HEK293 (cell line): ENCODE data around the gene RXFP1.

Experiments used
- GFI1B ChIP-seq: fragments of 450-650 bp; formaldehyde crosslinking; IDR thresholded peaks from 2 replicates; pipeline ENCODE4 v1.5.1; 2016; ENCODE audit warnings: missing biosample characterization, missing genetic modification characterization
- GLIS1 ChIP-seq: fragments of 450-650 bp; formaldehyde crosslinking; IDR thresholded peaks from 2 replicates; pipeline ENCODE4 v1.5.1; 2016; ENCODE audit warnings: missing biosample characterization, missing genetic modification characterization
- IKZF3 ChIP-seq: fragments of 450-650 bp; IDR thresholded peaks from 2 replicates; pipeline ENCODE4 v1.5.0; 2018; ENCODE audit warnings: missing biosample characterization, mild to moderate bottlenecking, missing genetic modification characterization, moderate library complexity
- OSR2 ChIP-seq: fragments of 450-650 bp; formaldehyde crosslinking; IDR thresholded peaks from 2 replicates; pipeline ENCODE4 v1.5.1; 2016; ENCODE audit warnings: missing biosample characterization, missing genetic modification characterization
- PRDM1 ChIP-seq: fragments of 450-650 bp; formaldehyde crosslinking; IDR thresholded peaks from 2 replicates; pipeline ENCODE4; 2016; ENCODE audit warnings: missing biosample characterization, missing genetic modification characterization
- PRDM4 ChIP-seq: fragments of 450-650 bp; formaldehyde crosslinking; IDR thresholded peaks from 2 replicates; pipeline ENCODE4 v1.5.1; 2017; ENCODE audit warnings: missing biosample characterization, missing genetic modification characterization
- SCRT1 ChIP-seq: fragments of 450-650 bp; formaldehyde crosslinking; IDR thresholded peaks from 2 replicates; pipeline ENCODE4 v1.5.1; 2016; ENCODE audit warnings: missing biosample characterization, missing genetic modification characterization, borderline replicate concordance
- SCRT2 ChIP-seq: fragments of 450-650 bp; formaldehyde crosslinking; IDR thresholded peaks from 2 replicates; pipeline ENCODE4 v1.5.1; 2016; ENCODE audit warnings: missing biosample characterization, missing genetic modification characterization
- ZBTB26 ChIP-seq: fragments of 450-650 bp; formaldehyde crosslinking; optimal IDR thresholded peaks from 2 replicates; pipeline ENCODE3; 2016; ENCODE audit warnings: missing biosample characterization, mild to moderate bottlenecking, missing genetic modification characterization
- ZBTB48 ChIP-seq: fragments of 450-650 bp; formaldehyde crosslinking; IDR thresholded peaks from 2 replicates; pipeline ENCODE4 v1.5.1; 2016; ENCODE audit warnings: missing biosample characterization, missing genetic modification characterization
- ZFP37 ChIP-seq: fragments of 450-650 bp; formaldehyde crosslinking; IDR thresholded peaks from 2 replicates; pipeline ENCODE4 v1.5.1; 2016; ENCODE audit warnings: missing biosample characterization, missing genetic modification characterization
- ZFP69B ChIP-seq: fragments of 450-650 bp; formaldehyde crosslinking; IDR thresholded peaks from 2 replicates; pipeline ENCODE4 v1.5.1; 2016; ENCODE audit warnings: missing biosample characterization, missing genetic modification characterization
- ZNF174 ChIP-seq: fragments of 450-650 bp; formaldehyde crosslinking; IDR thresholded peaks from 2 replicates; pipeline ENCODE4 v1.5.0; 2017; ENCODE audit warnings: missing biosample characterization, mild to moderate bottlenecking, missing genetic modification characterization
- ZNF202 ChIP-seq: fragments of 450-650 bp; formaldehyde crosslinking; IDR thresholded peaks from 2 replicates; pipeline ENCODE4 v1.5.1; 2016; ENCODE audit warnings: missing biosample characterization, missing genetic modification characterization, borderline replicate concordance
- ZNF335 ChIP-seq: fragments of 450-650 bp; formaldehyde crosslinking; conservative IDR thresholded peaks from 2 replicates; pipeline ENCODE4 v1.5.1; 2016; ENCODE audit warnings: missing biosample characterization, missing genetic modification characterization
- ZNF404 ChIP-seq: fragments of 450-650 bp; formaldehyde crosslinking; IDR thresholded peaks from 2 replicates; pipeline ENCODE4 v1.5.1; 2017; ENCODE audit warnings: missing biosample characterization, missing genetic modification characterization
- ZNF501 ChIP-seq: fragments of 450-650 bp; formaldehyde crosslinking; IDR thresholded peaks from 2 replicates; pipeline ENCODE4 v1.5.1; 2016; ENCODE audit warnings: missing biosample characterization, missing genetic modification characterization
- ZNF530 ChIP-seq: fragments of 450-650 bp; formaldehyde crosslinking; IDR thresholded peaks from 2 replicates; pipeline ENCODE4 v1.5.1; 2016; ENCODE audit warnings: low read depth, missing biosample characterization, missing genetic modification characterization
- ZNF560 ChIP-seq: fragments of 450-650 bp; formaldehyde crosslinking; IDR thresholded peaks from 2 replicates; pipeline ENCODE4 v1.5.1; 2017; ENCODE audit warnings: missing biosample characterization, missing genetic modification characterization, borderline replicate concordance
- ZNF600 ChIP-seq: fragments of 450-650 bp; formaldehyde crosslinking; IDR thresholded peaks from 2 replicates; pipeline ENCODE4 v1.5.1; 2016; ENCODE audit warnings: missing biosample characterization, missing genetic modification characterization
- ZNF610 ChIP-seq: fragments of 450-650 bp; formaldehyde crosslinking; IDR thresholded peaks from 2 replicates; pipeline ENCODE4 v1.5.1; 2016; ENCODE audit warnings: missing biosample characterization, missing genetic modification characterization, borderline replicate concordance
- ZNF629 ChIP-seq: fragments of 450-650 bp; formaldehyde crosslinking; IDR thresholded peaks from 2 replicates; pipeline ENCODE4 v1.5.1; 2017; ENCODE audit warnings: missing biosample characterization, missing genetic modification characterization
- ZNF654 ChIP-seq: fragments of 450-650 bp; formaldehyde crosslinking; IDR thresholded peaks from 2 replicates; pipeline ENCODE4 v1.5.1; 2016; ENCODE audit warnings: low read depth, missing biosample characterization, missing genetic modification characterization
- ZNF664 ChIP-seq: fragments of 450-650 bp; formaldehyde crosslinking; IDR thresholded peaks from 2 replicates; pipeline ENCODE4 v1.5.1; 2016; ENCODE audit warnings: missing biosample characterization, missing genetic modification characterization
- ZNF843 ChIP-seq: fragments of 450-650 bp; formaldehyde crosslinking; IDR thresholded peaks from 2 replicates; pipeline ENCODE4 v1.5.1; 2016; ENCODE audit warnings: missing biosample characterization, missing genetic modification characterization
- ZSCAN16 ChIP-seq: fragments of 450-650 bp; formaldehyde crosslinking; IDR thresholded peaks from 2 replicates; pipeline ENCODE4 v1.5.1; 2016; ENCODE audit warnings: missing biosample characterization, missing genetic modification characterization
- TF ChIP-seq, protein P1 (sequence below): fragments of 450-650 bp; formaldehyde crosslinking; IDR thresholded peaks from 2 replicates; pipeline ENCODE4 v1.5.1; 2016; ENCODE audit warnings: missing biosample characterization, missing genetic modification characterization, low read depth
- TF ChIP-seq, protein P2 (sequence below): fragments of 450-650 bp; formaldehyde crosslinking; IDR thresholded peaks from 2 replicates; pipeline ENCODE4 v1.5.1; 2016; ENCODE audit warnings: missing biosample characterization, missing genetic modification characterization, low read depth
- TF ChIP-seq, protein P3 (sequence below): fragments of 450-650 bp; formaldehyde crosslinking; IDR thresholded peaks from 2 replicates; pipeline ENCODE4 v1.5.1; 2016; ENCODE audit warnings: missing biosample characterization, missing genetic modification characterization

Gene RXFP1

GRCh38 chr4:158671915-158672806 is 150.5 kb downstream of the RXFP1 start, which contains the start of gene ETFDH (continued):
- peak; percentile 91 for TF ChIP-seq ZBTB48 (tag by site-specific recombination)
- peak; percentile 79 for TF ChIP-seq SCRT2
- peak; percentile 97 for TF ChIP-seq IKZF3
- peak; percentile 74 for TF ChIP-seq ZNF335 (tag by site-specific recombination)
- no peak for TF ChIP-seq GFI1B (tag by site-specific recombination)
- no peak for TF ChIP-seq ZNF202 (tag by site-specific recombination)
- TF ChIP-seq, protein P1, sequence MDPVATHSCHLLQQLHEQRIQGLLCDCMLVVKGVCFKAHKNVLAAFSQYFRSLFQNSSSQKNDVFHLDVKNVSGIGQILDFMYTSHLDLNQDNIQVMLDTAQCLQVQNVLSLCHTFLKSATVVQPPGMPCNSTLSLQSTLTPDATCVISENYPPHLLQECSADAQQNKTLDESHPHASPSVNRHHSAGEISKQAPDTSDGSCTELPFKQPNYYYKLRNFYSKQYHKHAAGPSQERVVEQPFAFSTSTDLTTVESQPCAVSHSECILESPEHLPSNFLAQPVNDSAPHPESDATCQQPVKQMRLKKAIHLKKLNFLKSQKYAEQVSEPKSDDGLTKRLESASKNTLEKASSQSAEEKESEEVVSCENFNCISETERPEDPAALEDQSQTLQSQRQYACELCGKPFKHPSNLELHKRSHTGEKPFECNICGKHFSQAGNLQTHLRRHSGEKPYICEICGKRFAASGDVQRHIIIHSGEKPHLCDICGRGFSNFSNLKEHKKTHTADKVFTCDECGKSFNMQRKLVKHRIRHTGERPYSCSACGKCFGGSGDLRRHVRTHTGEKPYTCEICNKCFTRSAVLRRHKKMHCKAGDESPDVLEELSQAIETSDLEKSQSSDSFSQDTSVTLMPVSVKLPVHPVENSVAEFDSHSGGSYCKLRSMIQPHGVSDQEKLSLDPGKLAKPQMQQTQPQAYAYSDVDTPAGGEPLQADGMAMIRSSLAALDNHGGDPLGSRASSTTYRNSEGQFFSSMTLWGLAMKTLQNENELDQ (tag by site-specific recombination): no peak
- TF ChIP-seq ZNF843: peak; percentile 39; the same call in 1 of the 2 replicates
- TF ChIP-seq ZSCAN16 (tag by site-specific recombination): no peak
- TF ChIP-seq ZBTB26: peak; percentile 56
- TF ChIP-seq ZFP69B (tag by site-specific recombination): peak; percentile 52; the same call in 1 of the 2 replicates
- peak; percentile 100 for TF ChIP-seq PRDM4 (tag by site-specific recombination)
- TF ChIP-seq, protein P2, sequence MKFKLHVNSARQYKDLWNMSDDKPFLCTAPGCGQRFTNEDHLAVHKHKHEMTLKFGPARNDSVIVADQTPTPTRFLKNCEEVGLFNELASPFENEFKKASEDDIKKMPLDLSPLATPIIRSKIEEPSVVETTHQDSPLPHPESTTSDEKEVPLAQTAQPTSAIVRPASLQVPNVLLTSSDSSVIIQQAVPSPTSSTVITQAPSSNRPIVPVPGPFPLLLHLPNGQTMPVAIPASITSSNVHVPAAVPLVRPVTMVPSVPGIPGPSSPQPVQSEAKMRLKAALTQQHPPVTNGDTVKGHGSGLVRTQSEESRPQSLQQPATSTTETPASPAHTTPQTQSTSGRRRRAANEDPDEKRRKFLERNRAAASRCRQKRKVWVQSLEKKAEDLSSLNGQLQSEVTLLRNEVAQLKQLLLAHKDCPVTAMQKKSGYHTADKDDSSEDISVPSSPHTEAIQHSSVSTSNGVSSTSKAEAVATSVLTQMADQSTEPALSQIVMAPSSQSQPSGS: peak; percentile 75
- no peak for TF ChIP-seq ZNF654 (tag by site-specific recombination)
- no peak for TF ChIP-seq ZNF664 (tag by site-specific recombination)
- TF ChIP-seq, protein P3, sequence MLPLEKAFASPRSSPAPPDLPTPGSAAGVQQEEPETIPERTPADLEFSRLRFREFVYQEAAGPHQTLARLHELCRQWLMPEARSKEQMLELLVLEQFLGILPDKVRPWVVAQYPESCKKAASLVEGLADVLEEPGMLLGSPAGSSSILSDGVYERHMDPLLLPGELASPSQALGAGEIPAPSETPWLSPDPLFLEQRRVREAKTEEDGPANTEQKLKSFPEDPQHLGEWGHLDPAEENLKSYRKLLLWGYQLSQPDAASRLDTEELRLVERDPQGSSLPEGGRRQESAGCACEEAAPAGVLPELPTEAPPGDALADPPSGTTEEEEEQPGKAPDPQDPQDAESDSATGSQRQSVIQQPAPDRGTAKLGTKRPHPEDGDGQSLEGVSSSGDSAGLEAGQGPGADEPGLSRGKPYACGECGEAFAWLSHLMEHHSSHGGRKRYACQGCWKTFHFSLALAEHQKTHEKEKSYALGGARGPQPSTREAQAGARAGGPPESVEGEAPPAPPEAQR: no peak
- TF ChIP-seq ZNF501 (tag by site-specific recombination): peak; percentile 88
- peak; percentile 92 for TF ChIP-seq ZNF600 (tag by site-specific recombination)
- peak; percentile 50; the same call in 1 of the 2 replicates for TF ChIP-seq GLIS1 (tag by site-specific recombination)
- peak; percentile 95 for TF ChIP-seq ZNF629
- TF ChIP-seq ZFP37: peak; percentile 37; the same call in 1 of the 2 replicates
- TF ChIP-seq SCRT1 (tag by site-specific recombination): peak; percentile 21; the same call in 1 of the 2 replicates
- TF ChIP-seq ZNF174 (tag by site-specific recombination): no peak
- no peak for TF ChIP-seq ZNF404 (tag by site-specific recombination)
- TF ChIP-seq ZNF560 (tag by site-specific recombination): no peak
- no peak for TF ChIP-seq ZNF530 (tag by site-specific recombination)
- TF ChIP-seq OSR2 (tag by site-specific recombination): no peak
- TF ChIP-seq PRDM1 (tag by site-specific recombination): no peak
- TF ChIP-seq ZNF610 (tag by site-specific recombination): peak; percentile 92
